Amygdala (tissue), 56 donors: Measurements from ENCODE around the gene POF1B.
"Not testable (repeated sequence)": the region's sequence is repeated elsewhere in the genome, so short reads cannot be mapped to it uniquely, and the experiment has no call there.

Experiments
- DNase-seq, 56 donors: peaks; one replicate each; lab custom pipeline; 2025; lab: John Stamatoyannopoulos, UW

POF1B gene

GRCh38 chrX:85379174-85379907 lies at the start of gene POF1B:
POF1B (minus strand) TSS chrX:85379665; CDS start chrX:85379454, 211 bp downstream.
- DNase-seq: no peak

- no peak for DNase-seq
Measured at GRCh38 chrX:85429066-85429465, 49.6 kb upstream of the POF1B start.

- DNase-seq: no peak
Measured at GRCh38 chrX:85419293-85419692, 39.8 kb upstream of the POF1B start.

- no peak for DNase-seq
Measured at GRCh38 chrX:85391878-85392238, 12.4 kb upstream of the POF1B start.

- DNase-seq: no peak
Measured at GRCh38 chrX:85391185-85391877, 11.9 kb upstream of the POF1B start.

DNA sequence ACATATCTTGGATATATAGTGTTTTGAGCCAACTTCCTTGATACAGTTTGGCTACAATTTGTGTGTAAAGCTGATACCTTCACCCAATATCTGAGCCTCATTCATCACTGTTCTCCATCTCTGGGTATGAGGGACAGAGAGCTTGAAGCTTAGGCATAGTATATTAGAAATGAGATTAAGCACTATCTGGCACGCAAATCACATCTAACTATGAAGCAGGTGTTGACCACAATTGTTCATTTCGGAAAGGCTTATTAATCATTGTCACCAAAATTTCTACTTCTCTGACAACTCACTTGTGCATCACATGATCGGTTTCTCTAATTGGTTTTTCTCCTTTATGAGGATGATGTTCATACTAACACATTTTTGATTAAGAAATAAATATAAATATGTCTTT lies 2.1 kb upstream of the POF1B start:
- no peak for DNase-seq

DNA sequence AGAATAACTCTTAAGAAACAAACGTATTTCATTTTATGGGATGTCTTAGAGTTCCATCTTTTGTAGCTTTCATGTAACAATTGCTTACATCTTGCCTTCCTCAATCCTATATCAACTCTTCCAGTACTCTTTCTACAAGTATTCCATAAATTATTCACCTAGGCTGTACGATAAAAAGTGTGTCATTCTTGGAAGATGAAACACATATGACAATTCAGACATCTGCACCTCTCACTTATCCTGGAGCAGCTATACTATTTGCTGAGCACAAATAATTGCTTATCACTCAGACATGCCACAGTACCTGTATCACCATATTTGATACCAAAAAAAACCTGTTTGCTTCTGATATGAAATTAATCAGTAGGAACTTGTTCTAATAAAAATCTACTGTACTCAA lies 1.0 kb downstream of the POF1B start:
- no peak for DNase-seq

DNA sequence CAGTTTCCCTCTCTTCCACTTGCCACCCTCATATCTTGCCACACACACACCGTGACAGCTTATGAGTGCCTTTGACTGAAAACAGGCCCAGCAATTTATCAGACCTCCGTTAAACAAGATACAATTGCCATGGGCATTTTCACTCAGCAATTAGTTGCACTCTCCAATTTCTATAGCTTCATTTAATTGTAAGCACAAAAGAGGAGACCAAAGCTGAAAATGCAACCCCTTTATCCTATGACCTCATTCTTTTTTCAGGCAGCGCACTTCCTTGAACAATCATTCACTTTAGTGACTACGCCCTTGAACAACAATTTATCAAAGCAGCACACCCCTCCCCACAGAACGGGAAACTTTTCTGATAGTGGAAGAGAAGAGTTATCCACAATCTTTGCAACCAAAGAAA lies 4.1 kb downstream of the POF1B start:
- no peak for DNase-seq

- no peak for DNase-seq
Measured at GRCh38 chrX:85365370-85365995, 14.0 kb downstream of the POF1B start.

- no peak for DNase-seq
Measured at GRCh38 chrX:85359051-85359450, 20.4 kb downstream of the POF1B start.

DNA sequence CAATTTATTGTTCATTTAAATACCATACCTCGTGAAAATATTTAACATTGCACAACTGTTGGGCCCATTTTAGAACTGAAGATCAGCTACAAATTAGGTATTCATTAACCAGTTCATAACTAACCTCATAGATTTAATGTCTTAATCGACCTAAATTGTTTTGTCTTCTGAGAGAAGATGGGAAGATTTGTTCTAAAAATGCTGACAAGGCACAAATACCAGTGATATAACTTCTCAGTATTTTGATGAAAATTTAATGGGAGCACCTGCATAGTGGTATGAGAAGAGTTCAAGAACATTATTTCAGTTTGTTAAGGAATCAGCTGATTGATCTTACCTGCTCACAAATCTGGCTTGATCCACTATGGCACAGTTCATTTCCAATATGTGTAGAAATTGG lies 33.9 kb downstream of the POF1B start:
- no peak for DNase-seq

GRCh38 chrX:85327060-85327333 lies 52.5 kb downstream of the POF1B start:
- no peak for DNase-seq

DNA sequence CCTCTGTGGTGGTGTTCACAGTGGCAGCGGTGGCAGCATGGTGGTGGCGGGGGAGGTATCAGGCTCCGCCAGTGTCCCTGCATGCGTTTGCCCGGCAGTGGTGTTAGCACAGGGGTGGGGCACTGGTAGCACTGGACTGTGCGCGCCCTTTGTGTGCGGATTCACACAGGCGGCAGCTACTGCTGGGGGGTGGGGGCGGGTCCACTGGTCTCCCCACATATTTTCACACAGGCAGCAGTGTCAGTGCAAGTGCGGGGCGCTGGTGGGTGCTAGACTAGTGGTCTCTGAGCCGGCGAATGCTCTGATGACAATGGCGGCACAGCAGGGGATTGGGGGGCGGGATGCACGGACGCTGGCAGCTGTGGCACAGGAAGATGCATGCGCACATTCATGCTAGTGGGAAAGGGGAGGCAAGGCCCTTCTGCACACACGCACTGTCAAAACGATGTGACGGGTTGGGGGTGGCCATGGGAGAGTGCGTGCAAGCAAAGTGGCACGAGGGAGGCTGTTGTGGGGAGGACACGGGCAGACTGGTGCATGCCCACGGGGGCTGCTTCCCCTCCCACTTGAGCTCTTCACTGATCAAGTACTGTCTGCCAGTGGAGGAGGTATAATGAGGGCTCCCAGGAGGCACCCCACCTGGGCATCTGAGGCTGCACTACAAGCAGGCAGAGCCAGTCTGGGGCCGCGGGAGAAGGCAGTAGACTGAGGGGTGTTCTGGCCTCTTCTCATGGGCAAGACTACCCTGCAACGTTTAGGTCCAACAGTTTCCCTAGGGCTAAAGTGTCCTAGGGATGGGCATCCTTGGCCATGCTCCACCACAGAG lies 53.0 kb downstream of the POF1B start:
- no peak for DNase-seq

DNA sequence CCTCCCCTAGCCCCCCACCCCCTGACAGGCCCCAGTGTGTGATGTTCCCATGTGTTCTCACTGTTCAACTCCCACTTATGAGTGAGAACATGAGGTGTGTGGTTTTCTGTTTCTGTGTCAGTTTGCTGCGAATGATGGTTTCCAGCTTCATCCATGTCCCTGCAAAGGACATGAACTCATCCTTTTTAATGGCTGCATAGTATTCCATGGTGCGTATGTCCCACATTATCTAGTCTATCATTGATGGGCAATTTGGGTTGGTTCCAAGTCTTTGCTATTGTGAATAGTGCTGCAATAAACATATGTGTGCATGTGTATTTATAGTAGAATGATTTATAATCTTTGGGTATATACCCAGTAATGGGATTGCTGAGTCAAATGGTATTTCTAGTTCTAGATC lies 68.1 kb downstream of the POF1B start:
- DNase-seq: not testable (repeated sequence)

GRCh38 chrX:85309717-85310116 lies 69.7 kb downstream of the POF1B start:
- no peak for DNase-seq

GRCh38 chrX:85303544-85303943 lies 75.9 kb downstream of the POF1B start:
- DNase-seq: no peak

- DNase-seq: no peak
Measured at GRCh38 chrX:85288992-85289723, 90.3 kb downstream of the POF1B start.

GRCh38 chrX:85285286-85285685 lies 94.2 kb downstream of the POF1B start:
- DNase-seq: not testable (repeated sequence)

- peak in 30 of 56 donors; percentile 0 to 54 (median 4) for DNase-seq
Measured at GRCh38 chrX:85244450-85245211, 134.8 kb downstream of the POF1B start.
